Pons (tissue), 1 donor: Measurements from ENCODE around the gene MAVS.
"Not testable (repeated sequence)": the region's sequence is repeated elsewhere in the genome, so short reads cannot be mapped to it uniquely, and the experiment has no call there.

Experiments used
- DNase-seq: peaks from one replicate; pipeline ENCODE4 v3.0.0-alpha.2; 2016; ENCODE audit warnings: low spot score

Gene MAVS

DNA sequence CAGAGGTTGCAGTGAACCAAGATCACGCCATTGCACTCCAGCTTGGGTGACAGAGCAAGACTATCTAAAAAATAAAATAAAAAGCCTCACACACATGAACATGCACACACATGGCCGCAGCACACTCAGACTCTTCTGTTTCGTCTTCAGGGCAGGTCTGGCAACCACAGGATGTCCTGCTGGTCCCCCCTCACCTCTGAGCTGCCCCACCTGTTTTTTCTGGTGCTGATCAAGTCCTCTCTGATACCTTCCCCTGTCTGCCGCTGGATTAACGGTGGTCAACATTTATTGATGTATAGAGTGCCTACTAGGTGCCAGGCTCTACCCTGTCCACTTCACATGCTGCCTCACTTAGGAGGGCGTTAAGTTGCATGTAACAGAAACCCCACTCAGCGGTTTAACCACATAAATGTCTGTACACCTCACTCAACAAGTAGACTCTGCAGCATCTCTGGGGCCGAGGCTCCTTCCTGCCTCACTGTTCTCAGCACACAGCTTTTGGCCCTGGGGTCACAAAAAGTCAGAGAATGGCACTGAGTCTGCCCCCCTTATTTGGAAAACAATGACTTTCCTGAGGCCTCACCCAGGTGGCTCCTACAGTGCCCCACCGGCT is 30.8 kb upstream of the MAVS start:
- no peak for DNase-seq

- DNase-seq: peak; percentile 71
Measured at GRCh38 chr20:3818155-3819151, 28.2 kb upstream of the MAVS start.

- no peak for DNase-seq
Measured at GRCh38 chr20:3819411-3820047, 27.1 kb upstream of the MAVS start.

GRCh38 chr20:3820048-3820900 is 26.4 kb upstream of the MAVS start, which contains the start of gene AP5S1:
AP5S1 (plus strand) TSS chr20:3820547; CDS start chr20:3822118, 1,571 bp downstream.
- peak; percentile 96 for DNase-seq

- DNase-seq: no peak
Measured at GRCh38 chr20:3820901-3821727, 25.5 kb upstream of the MAVS start.

- no peak for DNase-seq
Measured at GRCh38 chr20:3821996-3822395, 24.6 kb upstream of the MAVS start.

DNA sequence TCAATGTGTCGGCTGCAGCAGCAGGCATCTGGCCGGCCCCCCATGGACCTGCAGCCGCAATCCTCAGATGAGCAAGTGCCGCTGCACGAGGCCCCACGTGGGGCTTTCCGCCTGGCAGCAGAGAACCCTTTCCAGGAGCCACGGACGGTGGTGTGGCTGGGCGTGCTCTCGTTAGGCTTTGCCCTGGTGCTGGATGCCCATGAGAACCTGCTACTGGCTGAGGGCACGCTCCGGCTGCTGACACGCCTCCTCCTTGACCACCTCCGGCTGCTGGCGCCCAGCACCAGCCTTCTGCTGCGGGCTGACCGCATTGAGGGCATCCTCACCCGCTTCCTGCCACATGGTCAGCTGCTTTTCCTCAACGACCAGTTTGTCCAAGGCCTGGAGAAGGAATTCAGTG is 22.8 kb upstream of the MAVS start:
- no peak for DNase-seq

- DNase-seq: no peak
Measured at GRCh38 chr20:3825526-3825925, 21.1 kb upstream of the MAVS start.

GRCh38 chr20:3826420-3826819 is 20.2 kb upstream of the MAVS start:
- no peak for DNase-seq

DNA sequence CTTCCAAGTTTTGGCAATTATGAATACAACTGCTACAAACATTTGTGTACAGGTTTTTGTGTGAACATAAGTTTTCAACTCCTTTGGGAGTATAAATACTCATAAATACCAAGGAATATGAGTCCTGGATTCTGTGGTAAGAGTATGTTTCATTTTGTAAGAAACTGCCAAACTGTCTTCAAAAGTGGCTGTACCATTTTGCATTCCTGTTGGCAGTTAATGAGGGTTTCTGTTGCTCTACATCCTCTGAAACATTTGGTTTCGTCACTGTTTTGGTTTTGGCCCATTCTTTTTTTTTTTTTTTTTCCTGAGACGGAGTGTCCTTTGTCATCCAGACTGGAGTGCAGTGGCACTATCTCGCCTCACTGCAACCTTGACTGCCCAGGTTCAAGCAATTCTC is 17.8 kb upstream of the MAVS start:
- no peak for DNase-seq

DNA sequence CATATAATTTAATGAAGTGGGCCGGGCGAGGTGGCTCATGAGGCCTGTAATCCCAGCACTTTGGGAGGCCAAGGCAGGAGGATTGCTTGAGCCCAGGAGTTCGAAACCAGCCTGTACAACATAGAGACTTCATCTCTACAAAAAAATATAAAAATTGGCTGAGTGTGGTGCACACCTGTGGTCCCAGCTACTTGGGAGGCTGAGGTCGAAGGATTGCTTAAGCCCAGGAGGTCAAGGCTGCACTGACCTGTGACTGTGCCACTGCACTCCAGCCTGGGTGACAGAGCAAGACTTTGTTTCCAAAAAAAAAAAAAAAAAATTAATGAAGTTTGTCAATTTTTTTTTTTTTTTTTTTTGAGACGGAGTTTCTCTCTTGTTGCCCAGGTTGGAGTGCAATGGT is 16.7 kb upstream of the MAVS start:
- DNase-seq: not testable (repeated sequence)

DNA sequence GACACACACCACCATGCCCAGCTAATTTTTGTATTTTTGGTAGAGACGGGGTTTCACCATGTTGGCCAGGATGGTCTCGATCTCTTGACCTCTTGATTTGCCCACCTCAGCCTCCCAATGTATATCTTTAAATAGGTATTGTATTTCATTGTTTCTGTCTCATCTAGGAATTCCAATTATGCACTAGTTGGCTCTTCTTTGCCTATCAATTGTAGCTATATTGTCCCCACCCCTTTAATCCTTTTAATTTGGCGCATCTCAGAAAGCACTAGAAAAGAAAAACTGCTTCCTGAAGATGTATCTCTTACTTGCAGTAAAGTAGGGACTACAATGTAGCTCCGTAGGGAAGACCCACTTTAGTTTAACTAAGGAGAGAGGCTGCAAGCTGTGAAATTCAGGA is 10.5 kb upstream of the MAVS start:
- no peak for DNase-seq

DNA sequence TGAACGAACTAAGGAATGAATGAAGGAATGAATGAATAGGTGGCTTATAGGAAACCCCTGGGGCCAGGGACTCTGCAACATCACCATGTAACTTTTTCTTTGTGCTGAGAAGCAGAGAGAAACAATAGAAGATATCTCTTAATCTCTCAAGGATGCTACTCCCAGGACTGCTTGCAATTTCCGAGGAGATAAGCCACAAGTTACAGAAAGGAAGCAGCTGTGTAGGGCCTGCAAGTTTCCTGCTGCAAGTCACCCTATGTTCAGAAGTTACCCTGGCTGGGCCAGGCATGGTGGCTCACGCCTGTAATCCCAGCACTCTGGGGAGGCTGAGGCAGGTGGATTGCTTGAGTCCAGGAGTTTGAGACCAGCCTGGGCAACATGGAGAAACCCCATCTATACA is 7.3 kb upstream of the MAVS start:
- no peak for DNase-seq

- not testable (repeated sequence) for DNase-seq
Measured at GRCh38 chr20:3840201-3840600, 6.4 kb upstream of the MAVS start.

GRCh38 chr20:3842348-3842930 is 4.2 kb upstream of the MAVS start:
- no peak for DNase-seq

DNA sequence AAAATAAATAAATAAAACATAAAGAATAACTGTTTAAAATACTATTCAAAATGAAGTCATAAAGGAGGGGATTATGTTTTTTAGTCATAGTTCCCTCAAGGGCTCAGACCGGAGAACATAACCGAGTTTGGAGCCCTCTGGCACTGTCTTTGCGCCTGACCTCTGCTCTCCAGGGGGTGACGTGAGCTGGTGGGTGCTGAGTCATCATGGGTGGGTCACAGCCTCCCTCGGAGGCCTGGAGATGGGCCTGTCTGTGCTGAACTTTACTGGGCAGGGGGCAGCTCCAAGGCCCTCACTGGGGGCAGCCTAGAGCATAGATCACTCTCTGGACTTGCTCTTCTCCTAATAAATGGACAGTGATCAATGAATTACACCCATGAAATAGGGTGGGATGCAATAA is 3.1 kb upstream of the MAVS start:
- no peak for DNase-seq

GRCh38 chr20:3843990-3844619 is 2.5 kb upstream of the MAVS start:
- DNase-seq: not testable (repeated sequence)

- no peak for DNase-seq
Measured at GRCh38 chr20:3846378-3846739, 275 bp upstream of the MAVS start.

DNA sequence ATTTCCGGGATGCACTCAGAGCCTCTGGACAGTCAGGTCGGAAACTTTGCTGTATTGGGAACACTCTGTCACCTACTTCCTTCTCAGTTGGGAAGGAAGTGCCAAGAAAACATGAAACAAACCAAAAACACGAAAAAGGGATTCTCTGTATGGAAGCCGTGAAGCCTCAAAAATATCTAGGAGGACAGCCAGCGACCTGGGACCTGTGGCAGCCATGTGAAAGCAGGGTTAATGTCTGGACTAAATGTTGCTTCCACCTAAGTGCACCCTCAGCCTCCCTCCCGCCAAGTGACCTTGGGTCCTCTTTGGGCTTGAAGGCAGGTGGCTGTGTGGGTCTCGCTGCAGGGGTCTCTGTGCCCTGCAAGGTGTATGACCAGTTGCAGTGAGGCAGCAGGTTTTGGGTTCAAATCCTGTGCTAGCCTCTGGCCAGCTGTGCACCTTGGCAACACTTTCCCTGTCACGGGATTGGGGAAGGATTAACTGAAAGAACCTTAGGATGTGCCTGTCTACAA is 851 bp downstream of the MAVS start:
- no peak for DNase-seq

DNA sequence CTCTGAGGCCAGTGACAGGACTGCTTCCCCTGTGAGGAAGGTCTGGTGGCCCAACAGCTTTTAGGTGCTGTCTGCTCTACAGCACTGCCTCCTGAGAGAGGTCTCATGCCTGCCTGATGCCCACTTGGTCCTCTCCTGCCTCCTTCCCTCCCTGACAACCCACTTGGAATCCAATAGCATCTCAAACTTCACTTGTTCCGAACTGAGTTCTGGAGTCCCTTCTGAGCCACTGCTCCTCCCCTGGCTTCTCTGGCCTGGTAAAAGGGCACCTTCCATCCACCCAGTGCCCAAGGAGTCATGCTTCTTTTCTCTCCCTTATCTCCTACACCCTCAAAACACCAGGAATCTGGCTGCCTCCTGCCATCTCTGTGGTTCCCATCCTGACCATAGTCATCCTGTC is 1.9 kb downstream of the MAVS start:
- no peak for DNase-seq
